ENCODE results near the gene SEBOX.

SEBOX gene

GRCh38 chr17:28317099-28317965 is 47.7 kb downstream of the SEBOX start:
- no peak for DNase-seq

- DNase-seq: no peak
Observed at GRCh38 chr17:28315846-28316705, 48.9 kb downstream of the SEBOX start.

- DNase-seq: no peak
Observed at GRCh38 chr17:28313841-28314240, 51.2 kb downstream of the SEBOX start.
